WERI-Rb-1 (cell line): ENCODE measurements around the gene MYO10.

Experiments
- DNase-seq: peaks from one replicate; pipeline ENCODE4 v3.0.0-alpha.2; 2020
- H3K27ac ChIP-seq: fragments of 250-450 bp; sonication (Bioruptor Pico); 2 replicates; pipeline ENCODE4 v1.5.1; 2020; ENCODE audit warnings: mild to moderate bottlenecking, moderate library complexity
- H3K27me3 ChIP-seq: fragments of 250-450 bp; sonication (Bioruptor Pico); 2 replicates; pipeline ENCODE4 v1.5.1; 2021; ENCODE audit warnings: mild to moderate bottlenecking, low read depth, moderate library complexity; ENCODE audit not compliant: insufficient read depth, severe bottlenecking
- H3K36me3 ChIP-seq: fragments of 250-450 bp; sonication (Bioruptor Pico); 2 replicates; pipeline ENCODE4 v1.5.1; 2020; ENCODE audit warnings: mild to moderate bottlenecking, moderate library complexity
- H3K4me3 ChIP-seq: 2 replicates; pipeline ENCODE4 v1.5.1; 2011; ENCODE audit warnings: low read depth, mild to moderate bottlenecking, control low read depth, low read length
- H3K9me3 ChIP-seq: fragments of 250-450 bp; sonication (Bioruptor Pico); 2 replicates; pipeline ENCODE4 v1.5.1; 2021; ENCODE audit warnings: mild to moderate bottlenecking, moderate library complexity; ENCODE audit not compliant: severe bottlenecking
- TF ChIP-seq, protein P1 (sequence below): IDR thresholded peaks from 2 replicates; pipeline ENCODE4 v1.5.1; 2011; ENCODE audit warnings: low read depth, mild to moderate bottlenecking, control low read depth, inconsistent platforms, low read length

The MYO10 gene

GRCh38 chr5:16819522-16820167 lies 116.4 kb downstream of the MYO10 start:
- H3K9me3 ChIP-seq: no peaks in the 10 kb centered on the region
- no peak for DNase-seq
- H3K4me3 ChIP-seq: no peak overlapping the region
- peak overlapping the region; percentile 72 for H3K27ac ChIP-seq
- TF ChIP-seq, protein P1, sequence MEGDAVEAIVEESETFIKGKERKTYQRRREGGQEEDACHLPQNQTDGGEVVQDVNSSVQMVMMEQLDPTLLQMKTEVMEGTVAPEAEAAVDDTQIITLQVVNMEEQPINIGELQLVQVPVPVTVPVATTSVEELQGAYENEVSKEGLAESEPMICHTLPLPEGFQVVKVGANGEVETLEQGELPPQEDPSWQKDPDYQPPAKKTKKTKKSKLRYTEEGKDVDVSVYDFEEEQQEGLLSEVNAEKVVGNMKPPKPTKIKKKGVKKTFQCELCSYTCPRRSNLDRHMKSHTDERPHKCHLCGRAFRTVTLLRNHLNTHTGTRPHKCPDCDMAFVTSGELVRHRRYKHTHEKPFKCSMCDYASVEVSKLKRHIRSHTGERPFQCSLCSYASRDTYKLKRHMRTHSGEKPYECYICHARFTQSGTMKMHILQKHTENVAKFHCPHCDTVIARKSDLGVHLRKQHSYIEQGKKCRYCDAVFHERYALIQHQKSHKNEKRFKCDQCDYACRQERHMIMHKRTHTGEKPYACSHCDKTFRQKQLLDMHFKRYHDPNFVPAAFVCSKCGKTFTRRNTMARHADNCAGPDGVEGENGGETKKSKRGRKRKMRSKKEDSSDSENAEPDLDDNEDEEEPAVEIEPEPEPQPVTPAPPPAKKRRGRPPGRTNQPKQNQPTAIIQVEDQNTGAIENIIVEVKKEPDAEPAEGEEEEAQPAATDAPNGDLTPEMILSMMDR: no peak
- peaks cover 2% of the 10 kb centered on the region; the same call in 1 of the 2 replicates for H3K36me3 ChIP-seq
- no peaks in the 10 kb centered on the region for H3K27me3 ChIP-seq

DNA sequence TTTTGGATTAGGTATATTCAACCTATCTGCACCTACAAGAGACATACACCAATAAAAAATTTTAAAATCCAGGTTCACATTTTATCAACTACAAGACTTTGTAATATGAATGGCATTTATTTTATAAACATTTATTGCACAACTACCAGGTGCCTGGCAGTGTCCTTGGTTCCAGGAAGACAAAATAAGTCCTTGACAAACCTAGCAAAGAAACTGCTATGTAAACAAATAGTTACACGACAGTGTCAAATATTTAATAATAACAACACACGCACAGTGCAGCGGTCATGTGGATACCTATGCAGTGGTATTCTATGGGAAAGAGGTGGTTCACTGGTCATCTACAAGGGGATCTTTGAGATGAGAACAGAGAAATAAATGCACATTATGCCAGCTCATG lies 120.7 kb downstream of the MYO10 start:
- H3K9me3 ChIP-seq: no peaks in the 10 kb centered on the region
- no peaks in the 10 kb centered on the region for H3K27me3 ChIP-seq
- H3K27ac ChIP-seq: no peak overlapping the region
- DNase-seq: no peak
- no peak overlapping the region for H3K4me3 ChIP-seq
- H3K36me3 ChIP-seq: peaks cover 5% of the 10 kb centered on the region; the same call in 1 of the 2 replicates
- TF ChIP-seq, protein P1: no peak

DNA sequence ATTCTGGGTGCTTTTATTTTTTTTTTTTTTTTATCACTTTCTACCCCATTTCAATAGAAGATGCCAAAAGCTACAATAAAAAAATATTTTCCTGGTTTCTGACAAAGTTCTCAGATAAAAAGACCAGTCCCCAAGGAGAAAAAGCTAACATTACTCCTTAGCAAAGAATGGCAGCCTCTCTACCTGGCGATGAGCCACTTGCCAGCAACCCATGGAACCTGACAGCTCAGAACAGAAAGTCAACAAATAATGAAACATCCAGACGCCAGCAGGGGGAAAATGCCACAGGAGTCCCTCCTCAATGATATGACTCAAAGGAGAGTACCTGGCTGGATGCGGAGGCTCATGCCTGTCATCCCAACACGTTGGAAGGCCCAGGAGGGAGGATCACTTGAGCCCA lies 123.2 kb downstream of the MYO10 start:
- no peak overlapping the region for H3K4me3 ChIP-seq
- no peaks in the 10 kb centered on the region for H3K27me3 ChIP-seq
- DNase-seq: no peak
- H3K27ac ChIP-seq: no peak overlapping the region
- H3K9me3 ChIP-seq: no peaks in the 10 kb centered on the region
- TF ChIP-seq, protein P1: no peak
- peaks cover 5% of the 10 kb centered on the region; the same call in 1 of the 2 replicates for H3K36me3 ChIP-seq

DNA sequence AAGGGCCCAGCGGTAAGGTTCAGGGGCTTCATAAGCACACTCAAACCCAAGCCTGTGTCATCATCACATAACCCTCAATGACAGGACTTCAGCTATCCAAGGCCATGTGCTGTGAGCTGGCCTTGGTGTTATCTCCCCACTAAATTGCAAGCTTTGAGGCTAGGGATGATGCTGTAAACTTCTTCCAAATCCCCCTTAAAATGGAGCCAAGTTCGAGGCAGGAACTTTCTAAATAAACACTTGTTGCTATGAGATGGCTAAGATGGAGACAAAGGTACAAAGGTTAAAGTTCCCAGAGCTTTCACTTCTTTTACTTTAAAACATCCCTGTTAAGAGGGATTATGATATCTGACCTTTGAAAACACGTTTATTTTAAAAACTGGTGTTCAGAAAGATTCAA lies 123.6 kb downstream of the MYO10 start:
- H3K27ac ChIP-seq: no peak overlapping the region
- H3K9me3 ChIP-seq: no peaks in the 10 kb centered on the region
- no peak overlapping the region for H3K4me3 ChIP-seq
- TF ChIP-seq, protein P1: no peak
- peaks cover 5% of the 10 kb centered on the region; the same call in 1 of the 2 replicates for H3K36me3 ChIP-seq
- no peaks in the 10 kb centered on the region for H3K27me3 ChIP-seq
- no peak for DNase-seq

DNA sequence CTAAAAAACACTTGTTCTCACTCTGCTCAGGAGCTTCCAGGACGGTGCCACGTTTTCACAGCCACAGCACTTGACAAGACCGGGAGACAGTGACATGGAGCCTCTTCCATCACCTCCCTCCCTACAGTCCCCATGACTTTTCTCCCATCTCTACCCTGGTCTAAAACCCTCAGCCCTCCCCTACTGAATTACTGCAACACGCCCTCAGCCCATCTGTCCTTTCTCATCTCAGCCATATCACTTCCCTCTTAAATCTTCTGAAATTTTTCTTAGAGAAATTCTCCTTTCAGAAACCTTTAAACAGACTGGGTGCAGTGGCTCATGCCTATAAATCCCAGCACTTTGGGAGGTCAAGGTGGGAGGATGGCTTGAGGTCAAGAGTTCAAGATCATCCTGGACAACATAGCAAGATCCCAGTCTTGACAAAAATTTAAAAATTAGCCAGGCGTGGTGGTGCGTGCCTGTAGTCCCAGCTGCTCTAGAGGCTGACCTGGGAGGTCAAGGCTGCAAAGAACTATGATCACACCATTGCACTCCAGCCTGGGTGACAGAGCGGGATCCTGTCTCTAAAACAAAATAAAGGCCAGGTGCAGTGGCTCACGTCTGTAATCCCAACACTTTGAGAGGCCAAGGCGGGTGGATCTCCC lies 125.8 kb downstream of the MYO10 start:
- TF ChIP-seq, protein P1: no peak
- Histone ChIP-seq H3K4me3 (no peak overlapping the region), H3K9me3 (no peaks in the 10 kb centered on the region), H3K36me3 (peaks cover 5% of the 10 kb centered on the region; the same call in 1 of the 2 replicates), H3K27ac (no peak overlapping the region; the same call in 1 of the 2 replicates), H3K27me3 (no peaks in the 10 kb centered on the region)
- no peak for DNase-seq
